CD4-positive, alpha-beta T cell (primary cell): ENCODE measurements around the gene KPNA1. TPM values are rescaled to one million over a fixed set of nuclear protein-coding genes. Genes with fewer than 3 reads are reported as not detected.
"Not testable (repeated sequence)": the region's sequence is repeated elsewhere in the genome, so short reads cannot be mapped to it uniquely, and the experiment has no call there.

Experiments used
- ATAC-seq: fragments of 200-7000 bp; cut with Tn5 transposase; one replicate; pipeline ENCODE4 v1.10.0; 2022; ENCODE audit warnings: mild to moderate bottlenecking; ENCODE audit not compliant: poor library complexity
- CTCF ChIA-PET: fragments of 350-600 bp; sonication (Branson Sonifier 250); formaldehyde crosslinking; loops from one replicate; lab custom pipeline; 2021; ENCODE audit warnings: antibody characterized with exemption, inconsistent platforms; lab: Charles Lee
- POLR2A ChIA-PET: fragments of 350-600 bp; sonication (Branson Sonifier 250); formaldehyde crosslinking; loops from one replicate; lab custom pipeline; 2021; ENCODE audit warnings: antibody characterized with exemption, inconsistent platforms; lab: Charles Lee
- DNase-seq, 14 experiments: peaks; one replicate each; pipeline ENCODE4 v3.0.0-alpha.2; 2013 to 2020; ENCODE audit warnings: mixed read lengths in 2 of 14
- H3K27ac ChIP-seq, 2 donors: one replicate each; pipeline versions ENCODE4 v1.5.1 to v1.7.0; 2013; ENCODE audit warnings: low read length in 2 of 2, low read depth in 1 of 2, mild to moderate bottlenecking in 1 of 2
- H3K27me3 ChIP-seq, 2 experiments: 1 replicate in 1 of 2; 2 replicates in 1 of 2; pipeline versions ENCODE4 v1.6.1 to v1.7.0; 2013; ENCODE audit warnings: low read length in 2 of 2, control low read depth in 1 of 2, mild to moderate bottlenecking in 1 of 2, moderate library complexity in 1 of 2; ENCODE audit not compliant: insufficient read depth in 2 of 2, control insufficient read depth in 1 of 2
- H3K36me3 ChIP-seq: one replicate; pipeline ENCODE4 v1.6.1; 2013; ENCODE audit warnings: low read length, control low read depth; ENCODE audit not compliant: insufficient read depth
- H3K4me1 ChIP-seq: one replicate; pipeline ENCODE4 v1.6.1; 2013; ENCODE audit warnings: low read length, control low read depth; ENCODE audit not compliant: insufficient read depth
- H3K4me3 ChIP-seq: one replicate; pipeline ENCODE4 v1.5.1; 2013; ENCODE audit warnings: mild to moderate bottlenecking, low read length, moderate library complexity
- H3K9me3 ChIP-seq, 2 experiments: 1 replicate in 1 of 2; 2 replicates in 1 of 2; pipeline versions ENCODE4 v1.6.1 to v1.7.0; 2013; ENCODE audit warnings: low read length in 2 of 2, mild to moderate bottlenecking in 2 of 2, control low read depth in 1 of 2, moderate library complexity in 1 of 2; ENCODE audit not compliant: control insufficient read depth in 1 of 2, insufficient read depth in 1 of 2
- H3K27ac Mint-ChIP-seq: one replicate; pipeline ENCODE4 v1.8.0; 2020; ENCODE audit warnings: mixed read lengths
- H3K27me3 Mint-ChIP-seq: one replicate; pipeline ENCODE4 v1.8.0; 2021; ENCODE audit warnings: mixed read lengths
- H3K36me3 Mint-ChIP-seq: one replicate; pipeline ENCODE4 v1.8.0; 2021; ENCODE audit warnings: low read depth, mixed read lengths
- H3K4me1 Mint-ChIP-seq: one replicate; pipeline ENCODE4 v1.8.0; 2021; ENCODE audit warnings: low read depth, mixed read lengths
- H3K4me3 Mint-ChIP-seq: one replicate; pipeline ENCODE4 v1.8.0; 2020; ENCODE audit warnings: mild to moderate bottlenecking, mixed read lengths
- H3K9me3 Mint-ChIP-seq: one replicate; pipeline ENCODE4 v1.8.0; 2020; ENCODE audit warnings: mixed read lengths
- intact Hi-C, 2 experiments: fragments of 100-400 bp; cut with DNase I in 1 of 2; cut with micrococcal nuclease in 1 of 2; formaldehyde crosslinking; loops; one replicate each; pipeline versions ENCODE4 v1.15.1 to v1.9.0; 2023 to 2025; cut with DNase I, micrococcal nuclease
- total RNA-seq, 174 experiments: library from RNA in 2 of 174; stranded (reverse) in 2 of 174; gene quantifications; one replicate each; pipeline ENCODE4 v1.2.3 and lab custom pipeline; 2021 to 2026
- TF ChIP-seq, protein P1 (sequence below): fragments of 200-600 bp; IDR thresholded peaks from one replicate; pipeline ENCODE4 v1.8.0; 2022; ENCODE audit warnings: antibody characterized with exemption, mild to moderate bottlenecking

The KPNA1 gene
- total RNA-seq, 2 experiments from 2014 or later = 46.2 to 49.8 TPM

DNA sequence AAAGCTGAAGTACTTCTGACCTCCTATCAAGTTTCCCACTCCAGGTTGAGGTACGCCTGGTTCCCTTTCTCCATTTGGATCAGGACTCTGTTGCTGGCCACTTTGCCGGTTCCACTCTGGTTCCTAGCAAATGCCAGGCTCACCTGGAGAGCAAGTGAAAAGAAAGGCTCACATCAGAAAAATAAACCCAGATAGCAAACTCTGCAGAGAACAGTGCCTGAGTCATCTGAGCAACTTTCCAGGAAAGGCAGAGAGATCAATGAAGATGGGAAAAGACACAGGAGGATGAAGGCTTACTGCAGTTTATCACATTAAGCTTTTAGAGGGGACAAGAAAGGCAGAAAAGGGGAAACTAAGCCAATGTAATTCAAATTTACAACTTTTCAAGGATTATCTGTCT is 57.0 kb downstream of the KPNA1 start:
- intact Hi-C loops = loop anchor here in 1 of 2 experiments (5.0 kb wide), 1 partner anchor 55 kb away; the partner anchor contains the start of gene KPNA1
- H3K27ac Mint-ChIP-seq = no peak overlapping the region

DNA sequence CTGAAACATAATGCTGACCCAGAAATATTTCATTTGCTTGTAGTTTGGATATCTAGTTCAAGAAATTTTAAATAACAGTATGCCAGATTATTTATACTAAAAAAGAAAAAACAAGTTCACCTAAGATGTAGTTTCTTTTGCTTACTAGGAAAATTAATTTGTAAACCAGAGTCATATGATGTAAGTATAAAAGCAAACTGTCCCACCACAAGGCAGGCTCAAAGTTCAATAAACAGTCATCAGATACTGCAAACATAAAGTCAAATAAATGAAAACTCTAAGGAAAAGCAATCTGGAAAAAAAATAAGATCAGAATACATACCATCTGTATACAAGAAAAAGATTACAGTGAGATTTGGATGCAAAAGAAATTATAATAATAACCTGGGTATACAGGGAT is 58.7 kb downstream of the KPNA1 start:
- intact Hi-C loops = loop anchor here in 1 of 2 experiments (5.0 kb wide), 1 partner anchor 56 kb away; the partner anchor contains the start of gene KPNA1

More for the DNA sequence above, 57.0 kb downstream of the KPNA1 start:
- H3K4me1 ChIP-seq = no peaks in the 10 kb centered on the region
- Mint-ChIP-seq H3K4me3 (no peak overlapping the region), H3K36me3 (peaks cover 92% of the 10 kb centered on the region), H3K27me3 (no peaks in the 10 kb centered on the region), H3K4me1 (no peaks in the 10 kb centered on the region), H3K9me3 (no peaks in the 10 kb centered on the region)
- TF ChIP-seq, protein P1, sequence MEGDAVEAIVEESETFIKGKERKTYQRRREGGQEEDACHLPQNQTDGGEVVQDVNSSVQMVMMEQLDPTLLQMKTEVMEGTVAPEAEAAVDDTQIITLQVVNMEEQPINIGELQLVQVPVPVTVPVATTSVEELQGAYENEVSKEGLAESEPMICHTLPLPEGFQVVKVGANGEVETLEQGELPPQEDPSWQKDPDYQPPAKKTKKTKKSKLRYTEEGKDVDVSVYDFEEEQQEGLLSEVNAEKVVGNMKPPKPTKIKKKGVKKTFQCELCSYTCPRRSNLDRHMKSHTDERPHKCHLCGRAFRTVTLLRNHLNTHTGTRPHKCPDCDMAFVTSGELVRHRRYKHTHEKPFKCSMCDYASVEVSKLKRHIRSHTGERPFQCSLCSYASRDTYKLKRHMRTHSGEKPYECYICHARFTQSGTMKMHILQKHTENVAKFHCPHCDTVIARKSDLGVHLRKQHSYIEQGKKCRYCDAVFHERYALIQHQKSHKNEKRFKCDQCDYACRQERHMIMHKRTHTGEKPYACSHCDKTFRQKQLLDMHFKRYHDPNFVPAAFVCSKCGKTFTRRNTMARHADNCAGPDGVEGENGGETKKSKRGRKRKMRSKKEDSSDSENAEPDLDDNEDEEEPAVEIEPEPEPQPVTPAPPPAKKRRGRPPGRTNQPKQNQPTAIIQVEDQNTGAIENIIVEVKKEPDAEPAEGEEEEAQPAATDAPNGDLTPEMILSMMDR = no peak
- ATAC-seq (no peak), DNase-seq (no peak)
- no peaks in the 10 kb centered on the region for H3K9me3 ChIP-seq
- no peak overlapping the region for H3K4me3 ChIP-seq
- peaks cover 71% of the 10 kb centered on the region for H3K36me3 ChIP-seq
- no peaks in the 10 kb centered on the region for H3K27me3 ChIP-seq
- ChIA-PET POLR2A (interaction anchor here (1.6 kb wide), 1 partner anchor 42 kb away, joined by 7 read pairs; the partner anchor contains the start of gene WDR5B), CTCF (interaction anchor here (1.7 to 2.5 kb wide), 2 partner anchors 57 to 65 kb away, joined by 6 to 9 read pairs; partner anchors contain the start of gene KPNA1)
- H3K27ac ChIP-seq = no peak overlapping the region

DNA sequence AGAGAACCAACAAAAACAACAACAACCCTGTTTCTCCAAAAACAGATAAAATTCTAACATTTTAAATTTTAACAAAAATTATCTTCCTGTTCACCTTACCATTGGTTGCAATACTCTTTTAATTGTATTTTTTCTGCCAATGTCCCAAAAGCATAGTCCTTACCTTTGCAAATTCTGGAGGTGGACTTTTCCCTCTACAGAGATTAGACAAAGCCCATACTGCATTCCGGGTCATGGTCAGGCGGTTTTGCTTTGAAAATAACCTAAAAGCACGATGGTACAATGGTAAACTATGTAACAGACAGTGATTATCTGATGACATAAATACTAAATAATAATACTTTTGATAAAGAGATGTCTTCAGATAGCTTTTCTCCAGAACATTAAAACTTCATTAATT is 63.4 kb downstream of the KPNA1 start:
- POLR2A ChIA-PET = no interaction called here
- CTCF ChIA-PET = interaction anchor here (0.7 kb wide), 1 partner anchor 718 kb away, joined by 5 read pairs; no protein-coding TSS in a partner anchor
- Mint-ChIP-seq H3K4me1 (peaks cover 5% of the 10 kb centered on the region), H3K9me3 (no peaks in the 10 kb centered on the region), H3K27me3 (no peaks in the 10 kb centered on the region), H3K27ac (no peak overlapping the region), H3K36me3 (peaks cover 91% of the 10 kb centered on the region), H3K4me3 (no peak overlapping the region)
- DNase-seq = no peak
- Histone ChIP-seq H3K27ac (no peak overlapping the region), H3K36me3 (peaks cover 60% of the 10 kb centered on the region), H3K4me1 (no peaks in the 10 kb centered on the region), H3K27me3 (no peaks in the 10 kb centered on the region), H3K9me3 (no peaks in the 10 kb centered on the region), H3K4me3 (no peak overlapping the region)
- intact Hi-C loops = no loop called here
- TF ChIP-seq, protein P1 = no peak
- ATAC-seq = no peak

More for the DNA sequence above, 58.7 kb downstream of the KPNA1 start:
- Mint-ChIP-seq H3K9me3 (no peaks in the 10 kb centered on the region), H3K4me1 (no peaks in the 10 kb centered on the region), H3K27me3 (no peaks in the 10 kb centered on the region), H3K36me3 (peaks cover 89% of the 10 kb centered on the region), H3K4me3 (no peak overlapping the region), H3K27ac (no peak overlapping the region)
- Histone ChIP-seq H3K4me1 (no peaks in the 10 kb centered on the region), H3K9me3 (no peaks in the 10 kb centered on the region), H3K27me3 (no peaks in the 10 kb centered on the region), H3K36me3 (peaks cover 72% of the 10 kb centered on the region), H3K27ac (no peak overlapping the region), H3K4me3 (no peak overlapping the region)
- ChIA-PET POLR2A (no interaction called here), CTCF (no interaction called here)
- TF ChIP-seq, protein P1 = no peak
- DNase-seq (no peak), ATAC-seq (no peak)

DNA sequence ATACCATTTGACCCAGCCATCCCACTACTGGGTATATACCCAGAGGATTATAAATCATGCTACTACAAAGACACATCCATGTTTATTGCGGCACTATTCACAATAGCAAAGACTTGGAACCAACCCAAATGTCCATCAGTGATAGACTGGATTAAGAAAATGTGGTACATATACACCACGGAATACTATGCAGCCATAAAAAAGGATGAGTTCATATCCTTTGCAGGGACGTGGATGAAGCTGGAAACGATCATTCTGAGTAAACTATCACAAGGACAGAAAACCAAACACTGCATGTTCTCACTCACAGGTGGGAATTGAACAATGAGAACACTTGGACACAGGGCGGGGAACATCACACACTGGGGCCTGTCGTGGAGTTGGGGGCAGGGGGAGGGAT is 66.5 kb downstream of the KPNA1 start:
- peaks cover 95% of the 10 kb centered on the region for H3K36me3 Mint-ChIP-seq
- POLR2A ChIA-PET, H3K4me1 Mint-ChIP-seq, H3K27me3 ChIP-seq, H3K9me3 ChIP-seq, H3K9me3 Mint-ChIP-seq, ATAC-seq, H3K4me3 ChIP-seq, H3K4me3 Mint-ChIP-seq, DNase-seq, H3K27ac Mint-ChIP-seq, intact Hi-C loops, H3K27me3 Mint-ChIP-seq, H3K4me1 ChIP-seq, H3K27ac ChIP-seq, CTCF ChIA-PET: not testable (repeated sequence)
- peaks cover 57% of the 10 kb centered on the region for H3K36me3 ChIP-seq

DNA sequence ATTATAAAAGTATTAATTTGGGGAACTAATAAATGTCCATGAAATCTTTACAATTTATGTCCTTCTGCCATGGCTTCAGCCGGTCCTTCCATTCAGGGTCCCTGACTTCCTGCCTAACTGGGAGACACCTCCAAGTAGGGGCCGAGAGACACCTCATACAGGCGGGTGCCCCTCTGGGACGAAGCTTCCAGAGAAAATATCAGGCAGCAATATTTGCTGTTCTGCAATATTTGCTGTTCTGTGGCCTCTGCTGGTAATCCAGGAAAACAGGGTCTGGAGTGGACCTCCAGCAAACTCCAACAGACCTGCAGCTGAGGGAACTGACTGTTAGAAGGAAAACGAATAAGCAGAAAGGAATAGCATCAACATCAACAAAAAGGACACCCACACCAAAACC is 70.2 kb downstream of the KPNA1 start:
- H3K4me1 ChIP-seq, CTCF ChIA-PET, H3K27me3 ChIP-seq, H3K4me3 Mint-ChIP-seq, POLR2A ChIA-PET, H3K9me3 ChIP-seq, DNase-seq, ATAC-seq, H3K27me3 Mint-ChIP-seq, H3K27ac Mint-ChIP-seq, intact Hi-C loops, H3K9me3 Mint-ChIP-seq, H3K27ac ChIP-seq, H3K4me3 ChIP-seq, H3K4me1 Mint-ChIP-seq: not testable (repeated sequence)
- peaks cover 58% of the 10 kb centered on the region for H3K36me3 ChIP-seq
- H3K36me3 Mint-ChIP-seq = peaks cover 100% of the 10 kb centered on the region
